Measurements from ENCODE around the gene GIPC2. TPM values are rescaled to one million over a fixed set of nuclear protein-coding genes. Genes with fewer than 3 reads are reported as not detected.
A peak's percentile ranks its signal among the peaks of the same experiment; 100 is the strongest.

The GIPC2 gene
- total and polyA plus RNA-seq, 12 donors: 10.6 to 53.4 (median 32.5) TPM

- DNase-seq: no peak
- TF ChIP-seq POLR2A (IDR thresholded peaks at IDR 0.05) (no peak), CTCF (IDR thresholded peaks at IDR 0.05) (no peak)
- intact Hi-C loops (cut with DNase I): no loop called here
- no peaks in the 10 kb centered on the region for H3K27me3 ChIP-seq
- WGBS, 4 donors: 94 to 97% (median 95%) methylated on average over 2 of the region's 2 CpGs
- peaks cover 18 to 54% of the 10 kb centered on the region in 2 donors for H3K4me1 ChIP-seq (replicated peaks in 1 of 2)
- H3K27ac ChIP-seq: no peak overlapping the region
- no peaks in the 10 kb centered on the region for H3K9me3 ChIP-seq (replicated peaks in 1 of 3)
- H3K4me3 ChIP-seq: no peak overlapping the region
- no peaks in the 10 kb centered on the region for H3K36me3 ChIP-seq (replicated peaks in 1 of 2)
These were observed 5.2 kb downstream of the GIPC2 start for GRCh38 chr1:78051005-78051404.

- TF ChIP-seq POLR2A (IDR thresholded peaks at IDR 0.05): no peak
- intact Hi-C loops (cut with DNase I): no loop called here
- Histone ChIP-seq H3K36me3 (replicated peaks in 1 of 2) (no peaks in the 10 kb centered on the region), H3K27me3 (no peaks in the 10 kb centered on the region), H3K4me3 (no peak overlapping the region), H3K9me3 (replicated peaks in 1 of 3) (no peaks in the 10 kb centered on the region), H3K4me1 (replicated peaks in 1 of 2) (peaks cover 18 to 49% of the 10 kb centered on the region in 2 donors), H3K27ac (peak overlapping the region in 2 of 5 donors; percentile 53 to 60)
- peak in 1 of 7 donors; percentile 37 for DNase-seq
- WGBS, 4 donors: 19 to 34% (median 27%) methylated on average over 2 of the region's 2 CpGs
These were observed 7.1 kb downstream of the GIPC2 start for GRCh38 chr1:78052685-78053405.

GRCh38 chr1:78053498-78053897 lies 7.7 kb downstream of the GIPC2 start:
- intact Hi-C loops (cut with DNase I): no loop called here
- peak overlapping the region in 2 of 5 donors; percentile 53 to 60 for H3K27ac ChIP-seq
- WGBS, 4 donors: 92 to 96% (median 94%) methylated on average over 2 of the region's 2 CpGs

GRCh38 chr1:78054559-78054958 lies 8.8 kb downstream of the GIPC2 start:
- Histone ChIP-seq H3K27me3 (no peaks in the 10 kb centered on the region), H3K27ac (peak overlapping the region in 2 of 5 donors; percentile 58), H3K9me3 (replicated peaks in 1 of 3) (no peaks in the 10 kb centered on the region), H3K4me1 (replicated peaks in 1 of 2) (peaks cover 8 to 46% of the 10 kb centered on the region in 2 donors), H3K36me3 (replicated peaks in 1 of 2) (no peaks in the 10 kb centered on the region), H3K4me3 (no peak overlapping the region)
- TF ChIP-seq POLR2A (IDR thresholded peaks at IDR 0.05) (no peak), CTCF (IDR thresholded peaks at IDR 0.05) (no peak)
- DNase-seq: no peak
- intact Hi-C loops (cut with DNase I): no loop called here

More at GRCh38 chr1:78053498-78053897, 7.7 kb downstream of the GIPC2 start:
- no peaks in the 10 kb centered on the region for H3K9me3 ChIP-seq (replicated peaks in 1 of 3)
- H3K36me3 ChIP-seq (replicated peaks in 1 of 2): no peaks in the 10 kb centered on the region
- H3K4me3 ChIP-seq: no peak overlapping the region
- peaks cover 13 to 47% of the 10 kb centered on the region in 2 donors for H3K4me1 ChIP-seq (replicated peaks in 1 of 2)
- H3K27me3 ChIP-seq: no peaks in the 10 kb centered on the region
- DNase-seq: no peak
- TF ChIP-seq CTCF (IDR thresholded peaks at IDR 0.05) (no peak), POLR2A (IDR thresholded peaks at IDR 0.05) (no peak)

- Histone ChIP-seq H3K4me1 (replicated peaks in 1 of 2) (peaks cover 8 to 46% of the 10 kb centered on the region in 2 donors), H3K27me3 (no peaks in the 10 kb centered on the region), H3K27ac (peak overlapping the region in 2 of 5 donors; percentile 58), H3K4me3 (no peak overlapping the region), H3K36me3 (replicated peaks in 1 of 2) (no peaks in the 10 kb centered on the region), H3K9me3 (replicated peaks in 1 of 3) (no peaks in the 10 kb centered on the region)
- TF ChIP-seq CTCF (IDR thresholded peaks at IDR 0.05): no peak
- no peak for TF ChIP-seq POLR2A (IDR thresholded peaks at IDR 0.05)
- WGBS, 4 donors: 42 to 50% (median 44%) methylated on average over 2 of the region's 2 CpGs
- intact Hi-C loops (cut with DNase I): no loop called here
- DNase-seq: no peak
These were observed 9.2 kb downstream of the GIPC2 start for GRCh38 chr1:78054972-78055371.

Measured in adrenal gland (tissue), 12 donors.